Stomach (tissue), 9 donors: ENCODE measurements around the gene FOXA2. TPM values are rescaled to one million over a fixed set of nuclear protein-coding genes. Genes with fewer than 3 reads are reported as not detected.

ENCODE experiments used
- DNase-seq, 2 donors: peaks; one replicate each; pipeline versions ENCODE4 v3.0.0 to v3.0.0-alpha.2; 2013 to 2019
- H3K27ac ChIP-seq, 5 donors: fragments of 200-600 bp in 4 of 5; sonication (generic) in 4 of 5; one replicate each; pipeline ENCODE4 v1.5.1; 2013 to 2019; ENCODE audit warnings: mild to moderate bottlenecking in 1 of 5, moderate library complexity in 1 of 5
- H3K27me3 ChIP-seq, 3 donors: fragments of 200-600 bp; sonication (generic); one replicate each; pipeline ENCODE4 v1.5.1; 2017 to 2019; ENCODE audit warnings: mixed run types in 1 of 3
- H3K36me3 ChIP-seq, 4 donors: fragments of 200-600 bp; sonication (generic); 1 replicate in 3 of 4; 2 replicates in 1 of 4; pipeline ENCODE4 v1.5.1; 2016 to 2019
- H3K4me1 ChIP-seq, 4 donors: fragments of 200-600 bp; sonication (generic); one replicate each; pipeline ENCODE4 v1.5.1; 2016 to 2019
- H3K4me3 ChIP-seq, 4 donors: fragments of 200-600 bp; sonication (generic) in 3 of 4; one replicate each; pipeline ENCODE4 v1.5.1; 2016 to 2019; ENCODE audit warnings: mild to moderate bottlenecking in 1 of 4
- H3K9me3 ChIP-seq, 4 donors: fragments of 200-600 bp; sonication (generic); one replicate each; pipeline ENCODE4 v1.5.1; 2016 to 2019
- EP300 ChIP-seq: sonication (generic); formaldehyde crosslinking; IDR thresholded peaks from one replicate; pipeline ENCODE4 v1.6.1; 2017; ENCODE audit warnings: antibody characterized with exemption
- POLR2A ChIP-seq, 4 donors: fragments of 450-650 bp; IDR thresholded peaks; one replicate each; pipeline ENCODE4 v1.6.1; 2016; ENCODE audit warnings: antibody characterized with exemption in 4 of 4, control low read depth in 2 of 4, mild to moderate bottlenecking in 1 of 4, moderate library complexity in 1 of 4
- POLR2AphosphoS5 ChIP-seq, 3 donors: sonication (generic); formaldehyde crosslinking; IDR thresholded peaks; one replicate each; pipeline ENCODE4 v1.6.1; 2016; ENCODE audit warnings: antibody characterized with exemption in 3 of 3
- WGBS, 5 donors: extraction: QIAGEN DNeasy Blood & Tissue Kit in 3 of 5; methylation state at CpG; one replicate each; pipeline versions ENCODE4 v1.1.5 to v1.1.7; 2013 to 2018; 5-methylcytosine and 5-hydroxymethylcytosine counted together
- intact Hi-C: fragments of 100-400 bp; cut with DNase I; formaldehyde crosslinking; loops from one replicate; pipeline ENCODE4 v1.15.1; 2023; ENCODE audit warnings: low total_unique reads
- polyA plus RNA-seq, 3 donors: library from polyadenylated mRNA; stranded (reverse); fragments of 200-250 nt; gene quantifications; one replicate each; pipeline ENCODE4 v1.2.3, GENCODE V29; 2013
- total RNA-seq, 5 donors: library from RNA; depleted of rRNA; stranded (reverse); fragments of >200 nt; gene quantifications; one replicate each; pipeline versions ENCODE4 v1.1.0 to v1.2.3, GENCODE V29; 2014 to 2016
- TF ChIP-seq, protein P1 (sequence below), 7 experiments: fragments of 450-650 bp in 4 of 7; fragments of 200-600 bp in 3 of 7; sonication (generic) in 3 of 7; IDR thresholded peaks; one replicate each; pipeline ENCODE4 v1.5.1; 2016 to 2019; ENCODE audit warnings: antibody characterized with exemption in 7 of 7, control low read depth in 2 of 7, mild to moderate bottlenecking in 1 of 7
- donor health status: healthy with polysubstance abuse.
- donor health status: Bipolar disorder and iron deficiency.
- donor health status: healthy.

Gene FOXA2
- total and polyA plus RNA-seq, 8 donors: 7.5 to 62.0 (median 20.3) TPM

- DNase-seq: no peak
- no peak overlapping the region for H3K4me3 ChIP-seq
- H3K36me3 ChIP-seq: no peaks in the 10 kb centered on the region
- WGBS, 5 donors: 88 to 93% (median 89%) methylated on average over 5 of the region's 5 CpGs
- no peaks in the 10 kb centered on the region for H3K27me3 ChIP-seq
- H3K4me1 ChIP-seq: no peaks in the 10 kb centered on the region
- H3K27ac ChIP-seq: no peak overlapping the region
- intact Hi-C loops: no loop called here
- no peaks in the 10 kb centered on the region for H3K9me3 ChIP-seq
- TF ChIP-seq EP300 (no peak), POLR2AphosphoS5 (IDR thresholded peaks at IDR 0.05) (no peak), POLR2A (IDR thresholded peaks at IDR 0.05) (no peak)
- TF ChIP-seq, protein P1, sequence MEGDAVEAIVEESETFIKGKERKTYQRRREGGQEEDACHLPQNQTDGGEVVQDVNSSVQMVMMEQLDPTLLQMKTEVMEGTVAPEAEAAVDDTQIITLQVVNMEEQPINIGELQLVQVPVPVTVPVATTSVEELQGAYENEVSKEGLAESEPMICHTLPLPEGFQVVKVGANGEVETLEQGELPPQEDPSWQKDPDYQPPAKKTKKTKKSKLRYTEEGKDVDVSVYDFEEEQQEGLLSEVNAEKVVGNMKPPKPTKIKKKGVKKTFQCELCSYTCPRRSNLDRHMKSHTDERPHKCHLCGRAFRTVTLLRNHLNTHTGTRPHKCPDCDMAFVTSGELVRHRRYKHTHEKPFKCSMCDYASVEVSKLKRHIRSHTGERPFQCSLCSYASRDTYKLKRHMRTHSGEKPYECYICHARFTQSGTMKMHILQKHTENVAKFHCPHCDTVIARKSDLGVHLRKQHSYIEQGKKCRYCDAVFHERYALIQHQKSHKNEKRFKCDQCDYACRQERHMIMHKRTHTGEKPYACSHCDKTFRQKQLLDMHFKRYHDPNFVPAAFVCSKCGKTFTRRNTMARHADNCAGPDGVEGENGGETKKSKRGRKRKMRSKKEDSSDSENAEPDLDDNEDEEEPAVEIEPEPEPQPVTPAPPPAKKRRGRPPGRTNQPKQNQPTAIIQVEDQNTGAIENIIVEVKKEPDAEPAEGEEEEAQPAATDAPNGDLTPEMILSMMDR (IDR thresholded peaks at IDR 0.05): no peak
Observed at GRCh38 chr20:22535483-22535882, 48.9 kb downstream of the FOXA2 start.

- H3K4me1 ChIP-seq: peaks cover 0 to 4% (median 0%) of the 10 kb centered on the region in 4 donors
- H3K27ac ChIP-seq: peak overlapping the region in 4 of 5 donors; percentile 18 to 31 (median 26)
- intact Hi-C loops: no loop called here
- H3K9me3 ChIP-seq: no peaks in the 10 kb centered on the region
- 54 to 74% (median 65%) methylated on average over 10 of the region's 10 CpGs for WGBS, 5 donors
- no peaks in the 10 kb centered on the region for H3K27me3 ChIP-seq
- DNase-seq: peak; percentile 56 to 69
- H3K36me3 ChIP-seq: no peaks in the 10 kb centered on the region
- H3K4me3 ChIP-seq: no peak overlapping the region
- TF ChIP-seq POLR2A (IDR thresholded peaks at IDR 0.05): no peak
- TF ChIP-seq, protein P1 (IDR thresholded peaks at IDR 0.05): no peak
- TF ChIP-seq EP300: no peak
- TF ChIP-seq POLR2AphosphoS5 (IDR thresholded peaks at IDR 0.05): peak in 1 of 3 donors; percentile 15
Observed at GRCh38 chr20:22533823-22534751, 50.3 kb downstream of the FOXA2 start.

DNA sequence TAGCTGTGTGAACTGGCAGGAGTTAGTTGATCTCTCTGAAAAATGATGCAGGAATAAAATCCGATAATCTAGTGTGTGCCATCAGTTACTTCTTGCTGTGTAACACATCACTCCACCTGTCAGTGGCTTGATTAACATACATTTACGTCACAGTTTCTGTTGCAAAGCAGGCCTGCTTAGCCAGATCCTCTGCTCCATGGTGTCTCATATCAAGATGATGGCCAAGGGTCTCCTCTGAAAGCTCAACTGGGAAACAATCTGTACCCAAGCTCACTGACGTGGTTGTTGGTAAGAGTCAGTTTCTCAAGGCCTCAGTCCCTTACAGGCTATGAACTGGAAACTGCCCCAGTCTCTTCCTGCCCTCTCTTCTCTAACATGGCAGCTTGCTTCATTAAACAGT lies 51.8 kb downstream of the FOXA2 start:
- DNase-seq: no peak
- intact Hi-C loops: no loop called here
- WGBS, 5 donors: 73 to 91% (median 84%) methylated on average over 3 of the region's 3 CpGs
- Histone ChIP-seq H3K27me3 (no peaks in the 10 kb centered on the region), H3K4me3 (no peak overlapping the region), H3K36me3 (no peaks in the 10 kb centered on the region), H3K27ac (no peak overlapping the region), H3K4me1 (peaks cover 0 to 6% (median 0%) of the 10 kb centered on the region in 4 donors), H3K9me3 (no peaks in the 10 kb centered on the region)
- TF ChIP-seq POLR2AphosphoS5 (IDR thresholded peaks at IDR 0.05): no peak

DNA sequence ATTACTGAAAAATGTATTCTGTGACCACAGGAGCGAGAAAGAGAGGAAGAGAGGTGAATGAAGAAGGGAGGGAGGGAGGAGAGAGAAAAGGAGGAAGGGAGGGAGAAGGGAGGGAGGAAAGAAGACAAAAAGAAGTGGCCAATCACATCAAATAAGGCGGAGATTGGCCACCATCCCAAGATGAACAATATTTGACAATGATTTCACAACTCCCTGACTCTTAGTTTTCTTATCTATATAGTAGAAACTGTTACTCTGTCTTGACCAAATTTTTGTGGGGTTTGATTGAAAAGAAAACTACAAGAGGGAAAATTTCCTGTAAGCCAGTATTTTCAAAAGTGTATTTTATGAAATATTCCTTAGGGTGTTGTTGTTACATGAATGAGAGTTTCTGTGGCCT lies 52.6 kb downstream of the FOXA2 start:
- no peak for DNase-seq
- Histone ChIP-seq H3K36me3 (no peaks in the 10 kb centered on the region), H3K4me1 (peaks cover 0 to 6% (median 0%) of the 10 kb centered on the region in 4 donors), H3K9me3 (no peaks in the 10 kb centered on the region), H3K4me3 (no peak overlapping the region), H3K27me3 (no peaks in the 10 kb centered on the region), H3K27ac (no peak overlapping the region)
- intact Hi-C loops: no loop called here
- TF ChIP-seq POLR2A (IDR thresholded peaks at IDR 0.05) (no peak), POLR2AphosphoS5 (IDR thresholded peaks at IDR 0.05) (no peak), EP300 (no peak)
- TF ChIP-seq, protein P1 (IDR thresholded peaks at IDR 0.05): no peak
- WGBS, 5 donors: 85 to 96% (median 87%) methylated on average over 2 of the region's 2 CpGs
